HG03571 (cell line): ENCODE data around the gene HSPB7.
"Not testable (repeated sequence)": the region's sequence is repeated elsewhere in the genome, so short reads cannot be mapped to it uniquely, and the experiment has no call there.

Experiments used
- ATAC-seq: cut with Tn5 transposase; IDR thresholded peaks from one replicate; pipeline ENCODE4 v1.9.1; 2021; ENCODE audit not compliant: unreplicated experiment

The HSPB7 gene

GRCh38 chr1:16009030-16009460 lies 8.8 kb downstream of the HSPB7 start:
- ATAC-seq: no peak

- ATAC-seq: no peak
Observed at GRCh38 chr1:16007671-16008341, 10.0 kb downstream of the HSPB7 start.

GRCh38 chr1:16006552-16007485 lies 11.0 kb downstream of the HSPB7 start:
- no peak for ATAC-seq

GRCh38 chr1:16006010-16006409 lies 11.8 kb downstream of the HSPB7 start:
- ATAC-seq: no peak

- no peak for ATAC-seq
Observed at GRCh38 chr1:16005597-16005996, 12.2 kb downstream of the HSPB7 start.

GRCh38 chr1:16001274-16001673 lies 16.6 kb downstream of the HSPB7 start:
- not testable (repeated sequence) for ATAC-seq

GRCh38 chr1:15998929-15999328 lies 18.9 kb downstream of the HSPB7 start:
- no peak for ATAC-seq

GRCh38 chr1:15997637-15998280 lies 20.1 kb downstream of the HSPB7 start:
- no peak for ATAC-seq

- ATAC-seq: no peak
Observed at GRCh38 chr1:15997076-15997585, 20.7 kb downstream of the HSPB7 start.

- ATAC-seq: no peak
Observed at GRCh38 chr1:15994590-15995351, 23.1 kb downstream of the HSPB7 start.

- no peak for ATAC-seq
Observed at GRCh38 chr1:15994081-15994480, 23.8 kb downstream of the HSPB7 start.

- ATAC-seq: no peak
Observed at GRCh38 chr1:15993666-15994065, 24.2 kb downstream of the HSPB7 start.

GRCh38 chr1:15992582-15993500 lies 25.0 kb downstream of the HSPB7 start:
- ATAC-seq: no peak

GRCh38 chr1:15992187-15992553 lies 25.7 kb downstream of the HSPB7 start:
- ATAC-seq: no peak

- ATAC-seq: no peak
Observed at GRCh38 chr1:15991427-15992186, 26.2 kb downstream of the HSPB7 start.

- ATAC-seq: no peak
Observed at GRCh38 chr1:15989776-15990175, 28.1 kb downstream of the HSPB7 start.

- ATAC-seq: no peak
Observed at GRCh38 chr1:15988856-15989736, 28.7 kb downstream of the HSPB7 start.
